WTC11 (cell line): ENCODE results near the gene EMILIN1. TPM values are rescaled to one million over a fixed set of nuclear protein-coding genes. Genes with fewer than 3 reads are reported as not detected.

Source experiments
- AFF4 ChIP-seq: sonication (generic); formaldehyde crosslinking; IDR thresholded peaks from 2 replicates; pipeline ENCODE4 v1.8.1; 2023; ENCODE audit warnings: mild to moderate bottlenecking, missing genetic modification reagents, borderline replicate concordance
- AR ChIP-seq: fragments of 250-450 bp; sonication (Bioruptor Pico); IDR thresholded peaks from 2 replicates; pipeline ENCODE4 v1.9.0; 2021; ENCODE audit warnings: mild to moderate bottlenecking
- ATF1 ChIP-seq: sonication (generic); formaldehyde crosslinking; IDR thresholded peaks from 2 replicates; pipeline ENCODE4 v1.8.1; 2023; ENCODE audit warnings: mild to moderate bottlenecking, moderate library complexity, missing genetic modification reagents
- E2F1 ChIP-seq: sonication (generic); formaldehyde crosslinking; IDR thresholded peaks from 2 replicates; pipeline ENCODE4 v1.8.0; 2022; ENCODE audit warnings: mild to moderate bottlenecking, missing genetic modification reagents
- ELF4 ChIP-seq: sonication (generic); formaldehyde crosslinking; IDR thresholded peaks from 2 replicates; pipeline ENCODE4 v1.8.1; 2022; ENCODE audit warnings: low read depth, mild to moderate bottlenecking, moderate library complexity, missing genetic modification reagents
- FOXJ3 ChIP-seq: sonication (generic); formaldehyde crosslinking; IDR thresholded peaks from 2 replicates; pipeline ENCODE4 v1.9.0; 2021; ENCODE audit warnings: missing genetic modification reagents, mild to moderate bottlenecking, borderline replicate concordance
- FOXP1 ChIP-seq: sonication (generic); formaldehyde crosslinking; IDR thresholded peaks from 2 replicates; pipeline ENCODE4 v1.8.0; 2022; ENCODE audit warnings: missing genetic modification reagents, mild to moderate bottlenecking, moderate library complexity, borderline replicate concordance
- GRHL2 ChIP-seq: fragments of 250-450 bp; sonication (Bioruptor Pico); IDR thresholded peaks from 2 replicates; pipeline ENCODE4 v1.8.0; 2022; ENCODE audit warnings: mild to moderate bottlenecking, moderate library complexity; ENCODE audit not compliant: insufficient replicate concordance, severe bottlenecking
- IRF1 ChIP-seq: sonication (generic); formaldehyde crosslinking; IDR thresholded peaks from 2 replicates; pipeline ENCODE4 v1.8.0; 2023; ENCODE audit warnings: missing genetic modification reagents
- JUN ChIP-seq: sonication (generic); formaldehyde crosslinking; IDR thresholded peaks from 2 replicates; pipeline ENCODE4 v1.8.0; 2023; ENCODE audit warnings: mild to moderate bottlenecking, missing genetic modification reagents
- NFATC4 ChIP-seq: fragments of 250-450 bp; sonication (Bioruptor Pico); IDR thresholded peaks from 2 replicates; pipeline ENCODE4 v1.9.0; 2021; ENCODE audit warnings: mild to moderate bottlenecking
- PREB ChIP-seq: sonication (generic); formaldehyde crosslinking; IDR thresholded peaks from 2 replicates; pipeline ENCODE4 v1.8.1; 2022; ENCODE audit warnings: mild to moderate bottlenecking, missing genetic modification reagents, moderate library complexity, borderline replicate concordance
- STAT6 ChIP-seq: sonication (generic); formaldehyde crosslinking; conservative IDR thresholded peaks from 2 replicates; pipeline ENCODE4 v1.8.1; 2023; ENCODE audit warnings: mild to moderate bottlenecking, low read depth, missing genetic modification reagents, moderate library complexity
- TCF7 ChIP-seq: sonication (generic); formaldehyde crosslinking; IDR thresholded peaks from 2 replicates; pipeline ENCODE4 v1.8.0; 2022; ENCODE audit warnings: mild to moderate bottlenecking, low read depth, missing genetic modification reagents, moderate library complexity
- ZNF219 ChIP-seq: sonication (generic); formaldehyde crosslinking; IDR thresholded peaks from 2 replicates; pipeline ENCODE4 v1.8.0; 2023; ENCODE audit warnings: missing genetic modification reagents, mild to moderate bottlenecking, borderline replicate concordance
- total RNA-seq: library from RNA; stranded (reverse); gene quantifications from 3 replicates; pipeline ENCODE4 v1.2.3, GENCODE V29; 2021
- TF ChIP-seq, protein P1 (sequence below): sonication (generic); formaldehyde crosslinking; IDR thresholded peaks from 2 replicates; pipeline ENCODE4 v1.8.1; 2023; ENCODE audit warnings: mild to moderate bottlenecking, missing genetic modification reagents
- TF ChIP-seq, protein P2 (sequence below): sonication (generic); formaldehyde crosslinking; IDR thresholded peaks from 2 replicates; pipeline ENCODE4 v1.8.0; 2022; ENCODE audit warnings: missing genetic modification reagents

EMILIN1 gene
- total RNA-seq, 1 experiment from 2014 or later: 3.5 TPM

DNA sequence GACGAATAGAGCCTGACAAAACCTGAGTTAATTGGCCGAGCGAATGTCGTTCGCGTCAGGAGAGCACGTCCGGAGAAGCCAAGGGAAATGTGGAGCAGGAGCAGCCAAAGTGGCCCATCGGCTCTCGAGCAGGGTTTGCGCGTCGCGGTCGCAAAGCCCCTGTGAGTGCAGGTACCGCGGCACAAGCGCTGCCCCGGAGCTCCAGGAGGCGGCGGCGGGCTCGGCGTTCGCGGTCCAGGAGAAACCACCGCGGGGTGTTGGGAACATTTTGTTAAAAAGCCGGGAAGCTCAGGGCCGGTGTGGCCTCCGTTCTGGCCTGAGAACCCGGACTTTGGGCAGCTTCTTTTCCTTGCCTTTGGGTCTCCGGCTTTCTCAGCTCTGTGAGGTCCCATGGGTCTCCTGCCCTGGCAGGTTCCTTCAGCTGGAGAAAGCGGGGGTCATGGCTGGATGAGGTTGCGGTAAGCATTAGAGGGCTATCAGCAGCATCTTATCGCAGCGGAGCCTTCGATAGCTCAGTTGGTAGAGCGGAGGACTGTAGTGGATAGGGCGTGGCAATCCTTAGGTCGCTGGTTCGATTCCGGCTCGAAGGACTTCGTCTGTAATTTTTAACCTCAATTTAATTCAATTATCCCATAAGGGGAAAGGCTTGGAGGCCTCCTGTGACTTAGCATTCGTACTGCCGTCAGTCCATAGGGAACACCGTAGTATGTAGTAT is 28.0 kb upstream of the EMILIN1 start (continued):
- TF ChIP-seq, protein P1, sequence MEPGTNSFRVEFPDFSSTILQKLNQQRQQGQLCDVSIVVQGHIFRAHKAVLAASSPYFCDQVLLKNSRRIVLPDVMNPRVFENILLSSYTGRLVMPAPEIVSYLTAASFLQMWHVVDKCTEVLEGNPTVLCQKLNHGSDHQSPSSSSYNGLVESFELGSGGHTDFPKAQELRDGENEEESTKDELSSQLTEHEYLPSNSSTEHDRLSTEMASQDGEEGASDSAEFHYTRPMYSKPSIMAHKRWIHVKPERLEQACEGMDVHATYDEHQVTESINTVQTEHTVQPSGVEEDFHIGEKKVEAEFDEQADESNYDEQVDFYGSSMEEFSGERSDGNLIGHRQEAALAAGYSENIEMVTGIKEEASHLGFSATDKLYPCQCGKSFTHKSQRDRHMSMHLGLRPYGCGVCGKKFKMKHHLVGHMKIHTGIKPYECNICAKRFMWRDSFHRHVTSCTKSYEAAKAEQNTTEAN (CRISPR knock-in tag): 0 out of 2 replicates have a peak, but pooled peaks have one; percentile 14
- TF ChIP-seq ATF1 (CRISPR knock-in tag) (0 out of 2 replicates have a peak, but pooled peaks have one; percentile 20), FOXP1 (peak; percentile 51; the same call in 1 of the 2 replicates), E2F1 (CRISPR knock-in tag) (no peak; the same call in 1 of the 2 replicates), JUN (CRISPR knock-in tag) (no peak), FOXJ3 (CRISPR knock-in tag) (no peak), PREB (CRISPR knock-in tag) (no peak), STAT6 (CRISPR knock-in tag) (no peak), AFF4 (no peak), ELF4 (no peak), TCF7 (no peak), NFATC4 (CRISPR knock-in tag) (no peak; the same call in 1 of the 2 replicates), GRHL2 (CRISPR knock-in tag) (no peak), IRF1 (no peak), ZNF219 (CRISPR knock-in tag) (no peak), AR (CRISPR knock-in tag) (peak; percentile 65; the same call in 1 of the 2 replicates)
- TF ChIP-seq, protein P2, sequence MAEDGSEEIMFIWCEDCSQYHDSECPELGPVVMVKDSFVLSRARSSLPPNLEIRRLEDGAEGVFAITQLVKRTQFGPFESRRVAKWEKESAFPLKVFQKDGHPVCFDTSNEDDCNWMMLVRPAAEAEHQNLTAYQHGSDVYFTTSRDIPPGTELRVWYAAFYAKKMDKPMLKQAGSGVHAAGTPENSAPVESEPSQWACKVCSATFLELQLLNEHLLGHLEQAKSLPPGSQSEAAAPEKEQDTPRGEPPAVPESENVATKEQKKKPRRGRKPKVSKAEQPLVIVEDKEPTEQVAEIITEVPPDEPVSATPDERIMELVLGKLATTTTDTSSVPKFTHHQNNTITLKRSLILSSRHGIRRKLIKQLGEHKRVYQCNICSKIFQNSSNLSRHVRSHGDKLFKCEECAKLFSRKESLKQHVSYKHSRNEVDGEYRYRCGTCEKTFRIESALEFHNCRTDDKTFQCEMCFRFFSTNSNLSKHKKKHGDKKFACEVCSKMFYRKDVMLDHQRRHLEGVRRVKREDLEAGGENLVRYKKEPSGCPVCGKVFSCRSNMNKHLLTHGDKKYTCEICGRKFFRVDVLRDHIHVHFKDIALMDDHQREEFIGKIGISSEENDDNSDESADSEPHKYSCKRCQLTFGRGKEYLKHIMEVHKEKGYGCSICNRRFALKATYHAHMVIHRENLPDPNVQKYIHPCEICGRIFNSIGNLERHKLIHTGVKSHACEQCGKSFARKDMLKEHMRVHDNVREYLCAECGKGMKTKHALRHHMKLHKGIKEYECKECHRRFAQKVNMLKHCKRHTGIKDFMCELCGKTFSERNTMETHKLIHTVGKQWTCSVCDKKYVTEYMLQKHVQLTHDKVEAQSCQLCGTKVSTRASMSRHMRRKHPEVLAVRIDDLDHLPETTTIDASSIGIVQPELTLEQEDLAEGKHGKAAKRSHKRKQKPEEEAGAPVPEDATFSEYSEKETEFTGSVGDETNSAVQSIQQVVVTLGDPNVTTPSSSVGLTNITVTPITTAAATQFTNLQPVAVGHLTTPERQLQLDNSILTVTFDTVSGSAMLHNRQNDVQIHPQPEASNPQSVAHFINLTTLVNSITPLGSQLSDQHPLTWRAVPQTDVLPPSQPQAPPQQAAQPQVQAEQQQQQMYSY (CRISPR knock-in tag): no peak
